Measurements from ENCODE around the gene USH1G. TPM values are rescaled to one million over a fixed set of nuclear protein-coding genes. Genes with fewer than 3 reads are reported as not detected.
A peak's percentile ranks its signal among the peaks of the same experiment; 100 is the strongest.

The USH1G gene
- total RNA-seq, 1 experiment from 2014 or later = 0.48 TPM

DNA sequence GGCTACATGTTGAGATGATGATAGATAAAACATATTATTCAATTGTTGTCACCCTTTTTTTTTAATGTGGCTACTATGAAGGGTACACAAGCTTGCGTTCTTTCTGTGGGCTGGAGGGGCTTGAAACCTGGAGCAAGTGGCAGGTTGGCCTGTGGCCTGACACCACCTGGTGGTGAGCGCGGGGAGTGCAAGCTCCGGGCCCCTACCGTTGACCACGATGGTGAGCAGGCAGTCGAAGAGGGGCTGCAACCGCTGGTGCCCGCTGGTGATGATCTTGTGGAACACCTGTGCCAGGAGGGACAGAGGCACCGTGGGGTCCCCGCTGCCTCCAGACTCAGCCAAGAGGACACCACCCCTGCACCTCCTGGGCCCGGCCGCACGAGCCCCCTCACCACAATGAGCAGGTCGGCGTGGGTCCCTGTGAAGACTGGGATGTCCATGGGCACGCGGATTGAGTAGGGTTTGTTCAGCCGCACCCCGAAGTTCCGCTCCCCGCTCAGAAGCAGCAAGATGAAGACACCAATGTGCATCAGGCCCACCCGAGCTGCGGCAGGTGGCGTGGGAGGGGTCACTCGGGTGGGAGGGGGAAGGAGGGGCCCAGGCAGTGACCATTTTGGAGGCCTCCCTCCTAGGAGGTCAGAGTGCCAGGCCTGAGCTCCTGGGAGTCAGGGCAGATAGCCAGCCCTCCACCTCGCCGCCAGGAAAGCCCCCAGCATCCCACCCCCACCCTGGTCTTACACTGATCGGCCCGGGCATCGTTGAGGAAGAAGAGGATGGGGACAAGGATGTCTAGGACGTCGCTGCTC is 35.1 kb upstream of the USH1G start:
- peak; percentile 75 to 91 for DNase-seq
- POLR2A ChIA-PET = interaction anchor here (0.5 to 0.6 kb wide), 2 partner anchors 24 to 86 kb away, joined by 3 read pairs; partner anchors contain the start of gene FDXR
- intact Hi-C loops (cut with micrococcal nuclease; ENCODE audit: unreplicated experiment) = loop anchor here (1.0 kb wide), 2 partner anchors 35 to 167 kb away; partner anchors contain the start of gene USH1G
- Mint-ChIP-seq H3K9me3 (ENCODE audit: unreplicated experiment) (no peaks in the 10 kb centered on the region), H3K27ac (ENCODE audit: unreplicated experiment) (peak overlapping the region; percentile 35), H3K36me3 (ENCODE audit: insufficient read depth, unreplicated experiment) (peaks cover 23% of the 10 kb centered on the region), H3K4me1 (ENCODE audit: low read depth, unreplicated experiment) (peaks cover 28% of the 10 kb centered on the region), H3K4me3 (ENCODE audit: unreplicated experiment) (no peak overlapping the region), H3K27me3 (ENCODE audit: insufficient read depth, unreplicated experiment) (no peaks in the 10 kb centered on the region)
- H3K4me3 ChIP-seq (ENCODE audit: low read depth, low read length) = no peak overlapping the region
- CTCF ChIA-PET = interaction anchor here (0.6 to 3.9 kb wide), 15 partner anchors 9 to 138 kb away, joined by 3 to 46 read pairs (median 5); partner anchors contain the start of genes CDR2L, FADS6, FDXR and HID1
- H3K9me3 ChIP-seq = no peaks in the 10 kb centered on the region
- no peaks in the 10 kb centered on the region for H3K27me3 ChIP-seq (replicated peaks; ENCODE audit: control insufficient read depth, insufficient read depth, low read length)
- BruUV-seq (replicated peaks) = no TSS peak
- H3K36me3 ChIP-seq (ENCODE audit: control insufficient read depth, insufficient read depth, low read length) = peaks cover 1% of the 10 kb centered on the region; the same call in 1 of the 2 replicates
- H3K4me1 ChIP-seq = peaks cover 7% of the 10 kb centered on the region
- TF ChIP-seq, protein P1, sequence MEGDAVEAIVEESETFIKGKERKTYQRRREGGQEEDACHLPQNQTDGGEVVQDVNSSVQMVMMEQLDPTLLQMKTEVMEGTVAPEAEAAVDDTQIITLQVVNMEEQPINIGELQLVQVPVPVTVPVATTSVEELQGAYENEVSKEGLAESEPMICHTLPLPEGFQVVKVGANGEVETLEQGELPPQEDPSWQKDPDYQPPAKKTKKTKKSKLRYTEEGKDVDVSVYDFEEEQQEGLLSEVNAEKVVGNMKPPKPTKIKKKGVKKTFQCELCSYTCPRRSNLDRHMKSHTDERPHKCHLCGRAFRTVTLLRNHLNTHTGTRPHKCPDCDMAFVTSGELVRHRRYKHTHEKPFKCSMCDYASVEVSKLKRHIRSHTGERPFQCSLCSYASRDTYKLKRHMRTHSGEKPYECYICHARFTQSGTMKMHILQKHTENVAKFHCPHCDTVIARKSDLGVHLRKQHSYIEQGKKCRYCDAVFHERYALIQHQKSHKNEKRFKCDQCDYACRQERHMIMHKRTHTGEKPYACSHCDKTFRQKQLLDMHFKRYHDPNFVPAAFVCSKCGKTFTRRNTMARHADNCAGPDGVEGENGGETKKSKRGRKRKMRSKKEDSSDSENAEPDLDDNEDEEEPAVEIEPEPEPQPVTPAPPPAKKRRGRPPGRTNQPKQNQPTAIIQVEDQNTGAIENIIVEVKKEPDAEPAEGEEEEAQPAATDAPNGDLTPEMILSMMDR (IDR thresholded peaks at IDR 0.05; ENCODE audit: insufficient read depth in 1 of 2, low read depth in 1 of 2, low read length in 1 of 2, severe bottlenecking in 1 of 2, unreplicated experiment in 1 of 2) = peak; percentile 96 to 98

DNA sequence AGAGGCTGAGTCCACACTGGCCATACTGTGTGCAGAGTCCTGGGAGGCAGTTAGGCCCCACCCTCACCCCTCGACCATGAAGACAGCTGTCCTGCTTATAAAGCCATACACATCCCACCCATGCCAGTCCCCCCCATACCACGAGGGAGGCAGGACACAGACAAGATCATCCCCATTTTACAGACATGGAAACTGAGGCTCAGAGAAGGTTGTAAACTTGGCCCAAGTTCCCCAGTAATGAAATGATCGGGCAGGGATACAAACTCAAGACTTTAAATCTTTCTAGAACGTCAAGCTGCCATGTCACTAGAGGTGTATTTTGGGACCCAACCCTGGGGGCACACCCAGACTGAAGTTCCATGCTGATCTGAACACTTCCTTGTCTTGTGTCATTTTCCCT is 33.0 kb upstream of the USH1G start:
- H3K4me3 ChIP-seq (ENCODE audit: low read depth, low read length) = no peak overlapping the region
- ChIA-PET POLR2A (no interaction called here), CTCF (interaction anchor here (1.3 to 3.9 kb wide), 3 partner anchors 32 to 113 kb away, joined by 3 to 46 read pairs (median 4); partner anchors contain the start of genes FDXR, OTOP2 and USH1G)
- H3K27me3 ChIP-seq (replicated peaks; ENCODE audit: control insufficient read depth, insufficient read depth, low read length) = no peaks in the 10 kb centered on the region
- H3K4me3 Mint-ChIP-seq (ENCODE audit: unreplicated experiment) = no peak overlapping the region
- H3K4me1 Mint-ChIP-seq (ENCODE audit: low read depth, unreplicated experiment) = peaks cover 21% of the 10 kb centered on the region
- no peak for DNase-seq
- intact Hi-C loops (cut with micrococcal nuclease; ENCODE audit: unreplicated experiment) = no loop called here
- no peaks in the 10 kb centered on the region for H3K27me3 Mint-ChIP-seq (ENCODE audit: insufficient read depth, unreplicated experiment)
- peaks cover 11% of the 10 kb centered on the region for H3K4me1 ChIP-seq
- peaks cover 21% of the 10 kb centered on the region for H3K36me3 Mint-ChIP-seq (ENCODE audit: insufficient read depth, unreplicated experiment)
- TF ChIP-seq, protein P1 (IDR thresholded peaks at IDR 0.05; ENCODE audit: insufficient read depth in 1 of 2, low read depth in 1 of 2, low read length in 1 of 2, severe bottlenecking in 1 of 2, unreplicated experiment in 1 of 2) = no peak
- H3K9me3 Mint-ChIP-seq (ENCODE audit: unreplicated experiment) = no peaks in the 10 kb centered on the region
- peaks cover 1% of the 10 kb centered on the region for H3K36me3 ChIP-seq (ENCODE audit: control insufficient read depth, insufficient read depth, low read length)
- H3K9me3 ChIP-seq = no peaks in the 10 kb centered on the region
- BruUV-seq (replicated peaks) = no TSS peak
- no peak overlapping the region for H3K27ac Mint-ChIP-seq (ENCODE audit: unreplicated experiment)

DNA sequence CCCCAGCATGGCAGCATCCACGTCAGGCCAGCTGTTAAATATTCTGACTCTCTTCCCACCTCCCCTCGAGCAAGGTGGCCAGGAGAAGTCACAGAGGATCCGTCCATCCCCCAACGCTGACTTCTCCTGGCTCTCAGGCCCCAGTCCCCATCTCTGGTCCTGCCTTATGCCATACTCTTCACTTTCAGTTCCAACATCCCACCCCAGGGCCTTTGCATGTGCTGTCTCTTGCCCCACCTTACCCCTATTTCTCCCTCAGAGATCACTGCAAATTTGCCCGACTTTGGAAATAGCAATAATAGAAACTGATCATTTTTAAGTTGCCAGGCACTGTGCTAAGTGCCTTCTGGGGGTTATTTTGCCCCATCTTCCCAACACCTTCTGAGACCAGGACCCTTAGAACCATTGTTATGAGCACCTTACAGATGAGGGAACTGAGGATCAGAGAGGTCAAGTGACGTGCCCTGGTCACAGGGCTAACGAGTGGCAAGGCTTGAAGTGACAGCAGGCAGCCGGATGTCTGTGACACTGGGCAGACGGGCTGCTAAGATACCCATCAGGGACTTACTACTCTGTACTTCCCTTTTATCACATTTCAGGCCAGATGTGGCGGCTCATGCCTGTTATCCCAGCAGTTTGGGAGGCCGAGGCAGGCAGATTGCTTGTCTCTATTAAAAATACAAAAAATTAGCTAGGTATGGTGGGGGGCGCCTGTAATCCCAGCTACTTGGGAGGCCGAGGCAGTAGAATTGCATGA is 31.8 kb upstream of the USH1G start:
- Histone ChIP-seq H3K4me1 (peaks cover 8% of the 10 kb centered on the region), H3K4me3 (ENCODE audit: low read depth, low read length) (no peak overlapping the region), H3K36me3 (ENCODE audit: control insufficient read depth, insufficient read depth, low read length) (peaks cover under 1% of the 10 kb centered on the region), H3K9me3 (no peaks in the 10 kb centered on the region), H3K27me3 (replicated peaks; ENCODE audit: control insufficient read depth, insufficient read depth, low read length) (no peaks in the 10 kb centered on the region)
- peaks cover 9% of the 10 kb centered on the region for H3K36me3 Mint-ChIP-seq (ENCODE audit: insufficient read depth, unreplicated experiment)
- intact Hi-C loops (cut with micrococcal nuclease; ENCODE audit: unreplicated experiment) = loop anchor here (5.0 kb wide), 1 partner anchor 208 kb away; the partner anchor contains the start of gene NHERF1
- CTCF ChIA-PET = no interaction called here
- no peaks in the 10 kb centered on the region for H3K27me3 Mint-ChIP-seq (ENCODE audit: insufficient read depth, unreplicated experiment)
- peaks cover 9% of the 10 kb centered on the region for H3K4me1 Mint-ChIP-seq (ENCODE audit: low read depth, unreplicated experiment)
- BruUV-seq (replicated peaks) = no TSS peak
- TF ChIP-seq, protein P1 (IDR thresholded peaks at IDR 0.05; ENCODE audit: insufficient read depth in 1 of 2, low read depth in 1 of 2, low read length in 1 of 2, severe bottlenecking in 1 of 2, unreplicated experiment in 1 of 2) = no peak
- POLR2A ChIA-PET = no interaction called here
- no peak for DNase-seq
- H3K9me3 Mint-ChIP-seq (ENCODE audit: unreplicated experiment) = no peaks in the 10 kb centered on the region
- no peak overlapping the region for H3K27ac Mint-ChIP-seq (ENCODE audit: unreplicated experiment)
- H3K4me3 Mint-ChIP-seq (ENCODE audit: unreplicated experiment) = no peak overlapping the region

Measured in Caco-2 (cell line).